ENCODE results near the gene TMEM141.

- TF ChIP-seq, protein P1, sequence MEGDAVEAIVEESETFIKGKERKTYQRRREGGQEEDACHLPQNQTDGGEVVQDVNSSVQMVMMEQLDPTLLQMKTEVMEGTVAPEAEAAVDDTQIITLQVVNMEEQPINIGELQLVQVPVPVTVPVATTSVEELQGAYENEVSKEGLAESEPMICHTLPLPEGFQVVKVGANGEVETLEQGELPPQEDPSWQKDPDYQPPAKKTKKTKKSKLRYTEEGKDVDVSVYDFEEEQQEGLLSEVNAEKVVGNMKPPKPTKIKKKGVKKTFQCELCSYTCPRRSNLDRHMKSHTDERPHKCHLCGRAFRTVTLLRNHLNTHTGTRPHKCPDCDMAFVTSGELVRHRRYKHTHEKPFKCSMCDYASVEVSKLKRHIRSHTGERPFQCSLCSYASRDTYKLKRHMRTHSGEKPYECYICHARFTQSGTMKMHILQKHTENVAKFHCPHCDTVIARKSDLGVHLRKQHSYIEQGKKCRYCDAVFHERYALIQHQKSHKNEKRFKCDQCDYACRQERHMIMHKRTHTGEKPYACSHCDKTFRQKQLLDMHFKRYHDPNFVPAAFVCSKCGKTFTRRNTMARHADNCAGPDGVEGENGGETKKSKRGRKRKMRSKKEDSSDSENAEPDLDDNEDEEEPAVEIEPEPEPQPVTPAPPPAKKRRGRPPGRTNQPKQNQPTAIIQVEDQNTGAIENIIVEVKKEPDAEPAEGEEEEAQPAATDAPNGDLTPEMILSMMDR (IDR thresholded peaks at IDR 0.05), result no peak
- no peak for TF ChIP-seq ZFX (IDR thresholded peaks at IDR 0.05; ENCODE audit: borderline replicate concordance)
These were observed 37.6 kb upstream of the TMEM141 start for GRCh38 chr9:136753371-136754058.
